ENCODE data around the gene FKBP4. TPM values are rescaled to one million over a fixed set of nuclear protein-coding genes. Genes with fewer than 3 reads are reported as not detected.

Gene FKBP4
- total and polyA plus RNA-seq, 2 experiments from 2014 or later, result 112 to 124 TPM

GRCh38 chr12:2793561-2793960 lies 1.2 kb upstream of the FKBP4 start:
- no peak for DNase-seq (ENCODE audit: low read depth in 1 of 2, low spot score in 1 of 2)
- H3K27me3 ChIP-seq, result no peaks in the 10 kb centered on the region
- peaks cover 8% of the 10 kb centered on the region for H3K4me1 ChIP-seq (ENCODE audit: low read depth)
- peaks cover 10% of the 10 kb centered on the region for H3K36me3 ChIP-seq
- H3K4me3 ChIP-seq, result no peak overlapping the region
- H3K27ac ChIP-seq, result no peak overlapping the region
- no peaks in the 10 kb centered on the region for H3K9me3 ChIP-seq (ENCODE audit: low read depth)
- no peak for TF ChIP-seq CTCF (IDR thresholded peaks at IDR 0.05; ENCODE audit: low read depth, low read length)

- no peaks in the 10 kb centered on the region for H3K9me3 ChIP-seq (ENCODE audit: low read depth)
- H3K27ac ChIP-seq, result no peak overlapping the region
- DNase-seq (ENCODE audit: low read depth in 1 of 2, low spot score in 1 of 2), result no peak
Measured at GRCh38 chr12:2794191-2794735, 507 bp upstream of the FKBP4 start.

DNA sequence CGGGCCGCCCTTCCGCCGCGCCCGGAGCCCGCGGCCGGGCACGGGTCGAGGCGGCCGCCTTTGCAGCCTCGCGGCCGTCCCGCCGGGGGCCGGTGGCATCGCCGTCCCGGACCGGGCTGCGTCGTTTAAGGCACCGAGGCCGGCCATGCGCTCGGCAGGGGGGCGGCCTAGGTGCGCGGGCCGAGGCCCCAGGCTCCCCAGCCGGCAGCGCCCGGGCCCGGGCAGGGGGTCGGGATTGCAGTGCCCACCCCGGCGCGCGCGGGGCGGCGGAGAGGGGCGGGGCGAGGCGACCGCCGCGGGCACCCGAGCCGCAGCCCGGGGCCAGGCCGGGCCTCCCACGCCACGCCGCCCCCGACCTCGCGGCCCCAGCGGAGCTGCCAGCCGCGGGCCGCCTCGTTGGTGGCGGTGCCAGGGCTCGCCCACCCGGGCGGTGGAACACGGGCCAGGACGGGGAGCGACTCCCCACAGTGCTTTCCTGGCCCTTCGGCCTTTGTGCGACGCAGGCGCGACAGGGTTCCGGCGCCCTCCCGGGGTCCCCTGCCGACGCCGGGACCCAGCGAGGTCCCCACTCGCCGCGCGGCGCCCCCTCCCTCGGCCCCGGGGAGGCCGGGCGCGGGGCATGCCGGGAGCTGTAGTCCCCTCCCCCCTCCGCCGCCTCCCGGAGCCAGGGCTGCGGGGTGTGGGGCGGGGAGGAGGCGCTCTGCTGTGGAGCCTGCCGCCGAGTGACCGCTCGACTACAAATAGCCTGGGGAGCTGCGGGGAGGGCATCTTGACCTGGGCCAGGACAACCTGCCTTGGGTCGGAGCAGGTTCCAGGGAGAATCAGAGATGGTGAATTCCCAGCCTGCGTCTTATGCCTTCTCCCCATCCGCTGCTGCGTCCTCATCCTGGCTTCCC lies 769 bp downstream of the FKBP4 start:
- H3K36me3 ChIP-seq, result peaks cover 30% of the 10 kb centered on the region
- no peak for TF ChIP-seq CTCF (IDR thresholded peaks at IDR 0.05; ENCODE audit: low read depth, low read length)
- no peaks in the 10 kb centered on the region for H3K9me3 ChIP-seq (ENCODE audit: low read depth)
- H3K4me3 ChIP-seq, result peak overlapping the region; percentile 71
- peak; percentile 63 to 86 for DNase-seq (ENCODE audit: low read depth in 1 of 2, low spot score in 1 of 2)
- H3K4me1 ChIP-seq (ENCODE audit: low read depth), result peaks cover 8% of the 10 kb centered on the region
- H3K27ac ChIP-seq, result peak overlapping the region; percentile 49
- no peaks in the 10 kb centered on the region for H3K27me3 ChIP-seq

More at GRCh38 chr12:2794191-2794735, 507 bp upstream of the FKBP4 start:
- Histone ChIP-seq H3K27me3 (no peaks in the 10 kb centered on the region), H3K4me3 (peak overlapping the region; percentile 71), H3K36me3 (peaks cover 17% of the 10 kb centered on the region), H3K4me1 (ENCODE audit: low read depth) (peaks cover 8% of the 10 kb centered on the region)
- no peak for TF ChIP-seq CTCF (IDR thresholded peaks at IDR 0.05; ENCODE audit: low read depth, low read length)

GRCh38 chr12:2796187-2796666 lies 1.5 kb downstream of the FKBP4 start:
- peak overlapping the region; percentile 32 for H3K27ac ChIP-seq
- no peaks in the 10 kb centered on the region for H3K9me3 ChIP-seq (ENCODE audit: low read depth)
- peaks cover 8% of the 10 kb centered on the region for H3K4me1 ChIP-seq (ENCODE audit: low read depth)
- TF ChIP-seq CTCF (IDR thresholded peaks at IDR 0.05; ENCODE audit: low read depth, low read length), result no peak
- no peaks in the 10 kb centered on the region for H3K27me3 ChIP-seq
- peak overlapping the region; percentile 71 for H3K4me3 ChIP-seq
- no peak for DNase-seq (ENCODE audit: low read depth in 1 of 2, low spot score in 1 of 2)
- peaks cover 37% of the 10 kb centered on the region for H3K36me3 ChIP-seq

- Histone ChIP-seq H3K27ac (no peak overlapping the region), H3K36me3 (peaks cover 53% of the 10 kb centered on the region), H3K9me3 (ENCODE audit: low read depth) (no peaks in the 10 kb centered on the region), H3K27me3 (no peaks in the 10 kb centered on the region), H3K4me1 (ENCODE audit: low read depth) (peaks cover 8% of the 10 kb centered on the region), H3K4me3 (no peak overlapping the region)
- DNase-seq (ENCODE audit: low read depth in 1 of 2, low spot score in 1 of 2), result peak in 1 of 2 donors; percentile 69
- peak; percentile 31 for TF ChIP-seq CTCF (IDR thresholded peaks at IDR 0.05; ENCODE audit: low read depth, low read length)
Measured at GRCh38 chr12:2797721-2798418, 3.1 kb downstream of the FKBP4 start.

Measured in cardiac muscle cell (in vitro differentiated cells and primary cell).